ENCODE results near the gene ACBD4.
A peak's percentile ranks its signal among the peaks of the same experiment; 100 is the strongest.

The ACBD4 gene

DNA sequence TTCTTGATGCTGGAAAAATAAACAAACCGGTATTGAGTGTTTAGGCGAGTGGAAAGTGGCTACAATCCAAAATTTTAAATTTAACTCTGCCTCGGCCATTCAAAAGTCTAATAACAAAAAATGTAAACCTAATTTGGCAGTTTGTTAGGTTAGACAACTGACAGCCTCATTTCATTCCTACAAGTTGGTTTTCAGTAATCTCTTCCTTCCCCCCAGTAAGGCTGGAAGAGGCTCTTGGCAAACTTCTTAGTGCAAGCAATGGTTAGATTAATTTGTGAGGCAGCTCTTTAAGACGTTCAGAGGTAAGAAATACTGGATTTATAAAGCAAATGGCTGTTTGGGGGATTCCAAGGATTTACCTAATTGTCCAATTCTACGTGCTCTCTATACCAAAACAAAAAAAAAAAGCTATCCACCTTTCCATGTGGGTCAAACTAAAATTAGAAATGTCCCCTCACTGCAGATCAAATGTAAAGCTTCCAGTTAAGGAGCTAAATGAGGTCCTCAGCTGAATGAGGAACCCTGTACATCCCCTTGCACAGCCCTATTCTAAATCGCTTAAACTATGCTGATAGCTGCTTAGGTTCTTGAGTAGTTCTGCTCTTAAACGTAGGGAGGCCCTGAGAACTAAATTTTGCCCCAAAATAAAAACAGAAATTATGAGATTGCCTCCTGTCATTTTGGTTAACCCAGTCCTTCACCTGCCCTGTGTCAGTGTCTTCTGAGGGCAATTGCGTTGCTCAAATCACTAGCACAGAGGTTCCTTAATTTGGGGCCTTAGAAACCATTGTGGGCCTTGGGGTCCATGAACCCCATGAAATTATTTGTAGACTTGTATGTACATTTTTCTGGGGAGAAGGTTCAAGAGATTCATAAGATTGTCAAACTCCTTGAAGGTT is 15.7 kb downstream of the ACBD4 start:
- DNase-seq (ENCODE audit: low read depth in 1 of 2, low spot score in 1 of 2) = no peak

DNA sequence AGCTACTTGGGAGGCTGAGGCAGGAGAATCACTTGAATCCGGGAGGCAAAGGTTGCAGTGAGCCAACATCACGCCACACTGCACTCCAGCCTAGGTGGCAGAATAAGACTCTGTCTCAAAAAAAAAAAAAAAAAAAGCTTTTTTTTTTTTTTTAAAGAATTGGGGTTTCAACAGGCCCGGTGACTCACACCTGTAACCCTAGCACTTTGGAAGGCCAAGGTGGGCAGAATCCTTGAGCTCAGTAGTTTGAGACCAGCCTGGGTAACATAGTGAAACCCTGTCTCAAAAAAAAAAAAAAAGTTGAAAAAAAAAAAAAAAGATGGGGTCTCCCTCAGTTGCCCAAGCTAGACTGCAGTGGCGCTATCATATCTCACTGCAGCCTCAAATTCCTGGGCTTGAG is 19.5 kb downstream of the ACBD4 start:
- DNase-seq (ENCODE audit: low read depth in 1 of 2, low spot score in 1 of 2) = no peak

DNA sequence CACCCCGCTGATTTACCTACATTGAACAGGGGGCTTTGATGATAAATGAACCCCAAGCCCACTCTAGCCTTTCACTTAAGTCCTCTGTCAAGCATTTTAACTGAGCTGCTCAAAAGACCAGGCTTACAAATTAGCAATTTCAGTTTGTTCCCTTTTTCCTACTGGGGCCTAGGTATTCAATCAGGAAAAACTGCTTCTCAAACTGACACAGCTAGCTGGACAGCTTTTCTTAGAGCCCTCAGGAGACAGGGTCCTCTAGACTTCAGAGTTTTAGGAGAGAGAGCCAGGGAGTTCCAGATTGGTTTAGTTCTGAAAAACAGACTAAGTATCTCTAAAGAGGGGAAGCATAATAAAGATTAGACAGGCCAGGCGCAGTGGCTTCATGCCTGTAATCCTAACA is 20.0 kb downstream of the ACBD4 start:
- DNase-seq (ENCODE audit: low read depth in 1 of 2, low spot score in 1 of 2) = no peak

DNA sequence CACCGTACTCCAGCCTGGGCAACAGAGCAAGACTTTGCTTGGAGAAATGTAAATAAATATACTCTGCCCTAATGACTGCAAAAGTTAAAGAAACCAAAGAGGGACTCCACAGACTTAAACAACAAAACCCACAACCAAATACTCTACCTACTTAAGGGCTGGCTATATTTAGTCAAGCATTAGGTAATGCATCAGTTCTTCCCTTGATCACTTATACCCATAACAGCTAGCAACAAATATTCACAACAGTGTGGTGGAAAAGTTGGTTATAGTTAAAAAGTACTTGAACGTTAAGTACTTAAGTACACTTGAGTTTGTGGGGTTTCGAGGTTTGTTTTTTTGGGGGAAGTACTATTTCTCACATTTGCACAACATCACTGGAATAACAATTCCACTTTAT is 20.8 kb downstream of the ACBD4 start:
- no peak for DNase-seq (ENCODE audit: low read depth in 1 of 2, low spot score in 1 of 2)

DNA sequence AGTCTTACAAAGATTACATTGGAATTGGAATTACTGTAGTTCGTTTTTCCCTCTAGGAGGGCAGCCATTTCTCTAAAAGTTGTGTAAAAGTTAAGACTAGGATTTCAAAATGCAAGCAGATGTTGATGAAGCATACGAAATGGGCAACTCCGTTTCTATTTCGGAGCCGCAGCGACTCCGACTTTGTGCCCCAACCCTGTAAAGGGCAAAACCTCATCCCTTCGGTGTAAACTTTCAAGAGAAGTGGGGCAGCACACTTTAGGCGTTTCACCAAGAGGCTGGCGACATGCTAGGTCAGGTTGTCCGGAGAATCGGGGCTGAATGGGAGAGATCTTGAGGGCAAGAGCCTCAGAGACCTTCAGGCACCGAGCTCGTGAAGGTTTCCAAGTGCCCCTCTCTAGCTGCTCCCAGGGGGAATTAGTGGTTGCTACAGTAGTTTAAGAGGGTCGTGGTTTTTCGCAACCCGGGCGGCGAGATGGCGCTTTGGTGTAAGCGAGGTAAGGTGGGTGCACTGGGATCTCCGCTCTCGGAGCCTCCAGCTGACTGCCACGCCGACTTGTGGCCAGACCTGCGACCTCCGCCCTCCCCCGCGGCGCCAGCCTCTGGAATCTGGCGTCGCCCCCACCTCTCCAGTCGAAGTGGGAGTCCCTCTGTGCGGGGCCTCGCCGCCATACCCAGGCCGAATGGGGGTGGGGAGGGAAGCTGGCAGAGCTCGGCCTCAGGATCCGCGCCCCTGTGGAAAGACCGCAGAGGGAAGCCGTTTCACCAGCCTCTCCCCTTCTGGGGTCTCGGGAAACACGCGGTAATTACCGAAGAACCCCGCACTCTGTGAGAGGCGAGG is 25.2 kb downstream of the ACBD4 start:
- peak; percentile 47 to 48 for DNase-seq (ENCODE audit: low read depth in 1 of 2, low spot score in 1 of 2)

DNA sequence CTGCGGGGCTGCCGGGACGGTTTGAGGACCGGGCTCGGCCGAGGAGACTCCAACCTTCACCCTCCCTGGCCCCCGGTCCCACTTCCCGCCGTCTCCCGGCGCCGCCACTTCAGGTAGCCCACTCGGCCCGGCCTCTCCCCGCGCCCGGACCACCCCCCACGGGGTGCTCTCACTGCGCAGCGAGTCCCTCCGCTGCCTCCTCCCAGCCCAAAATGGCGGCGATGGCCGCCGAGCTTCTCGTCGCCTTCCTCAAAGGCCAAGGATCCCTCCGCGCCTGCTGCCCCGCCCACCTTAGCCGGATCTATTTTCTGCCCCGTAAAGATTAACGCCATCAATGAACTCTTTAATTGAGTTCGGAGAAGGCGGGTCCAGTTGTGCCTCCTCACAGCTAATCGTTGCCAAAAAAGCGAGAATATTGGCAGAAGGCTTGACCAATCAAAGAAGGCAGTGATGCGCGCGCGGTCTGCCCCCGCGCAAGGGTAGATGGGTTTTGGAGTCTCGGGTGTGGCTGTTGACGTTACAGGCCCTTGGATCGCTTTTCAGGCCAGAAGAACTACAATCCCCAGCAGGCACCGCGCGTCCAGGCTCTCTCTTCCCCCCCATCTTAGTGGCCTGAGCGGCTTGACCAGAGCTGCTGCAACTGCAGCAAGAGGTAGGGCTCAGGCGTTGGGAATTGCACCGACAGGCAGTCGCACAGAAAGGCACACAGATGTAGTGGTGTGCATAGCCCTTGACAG is 26.0 kb downstream of the ACBD4 start, which contains the start of gene HEXIM2:
Gene HEXIM2 (plus strand): TSS at position 588 of the 737 bp plus-strand sequence. CDS start 919 bp downstream, outside the sequence.
- DNase-seq (ENCODE audit: low read depth in 1 of 2, low spot score in 1 of 2) = peak; percentile 94 to 96

DNA sequence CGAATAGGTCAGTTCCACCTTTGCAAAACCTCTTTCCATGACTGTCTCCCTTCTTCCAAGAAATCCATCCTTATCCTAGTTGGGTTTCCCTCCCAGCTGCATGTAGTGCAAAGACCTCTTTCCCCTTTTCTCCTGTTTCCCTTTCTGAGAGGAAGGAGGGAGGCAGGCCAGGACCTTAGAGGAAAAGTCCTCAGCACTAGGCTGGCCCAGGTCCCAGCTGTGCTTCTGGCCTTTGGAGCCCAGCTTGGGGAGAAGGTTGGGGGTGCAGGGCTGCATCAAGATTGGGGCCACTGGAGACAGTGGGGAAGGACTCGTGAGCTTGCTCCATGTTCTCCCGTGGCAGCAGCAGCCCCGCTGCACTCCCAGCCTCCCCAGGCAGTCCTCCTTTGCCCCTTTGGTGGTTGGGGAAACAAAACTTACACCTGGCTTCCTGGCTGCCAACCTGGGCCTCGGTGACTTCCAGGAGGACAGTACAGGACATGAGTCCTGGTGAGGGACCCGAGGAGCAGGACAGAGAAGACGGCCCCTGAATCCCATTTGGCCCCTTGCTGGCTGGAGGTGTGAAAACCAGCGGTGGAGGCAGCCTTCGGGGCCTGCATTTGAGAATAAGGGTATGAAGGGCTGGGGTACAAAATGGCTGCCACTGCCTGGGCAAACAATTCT is 26.7 kb downstream of the ACBD4 start:
- no peak for DNase-seq (ENCODE audit: low read depth in 1 of 2, low spot score in 1 of 2)

DNA sequence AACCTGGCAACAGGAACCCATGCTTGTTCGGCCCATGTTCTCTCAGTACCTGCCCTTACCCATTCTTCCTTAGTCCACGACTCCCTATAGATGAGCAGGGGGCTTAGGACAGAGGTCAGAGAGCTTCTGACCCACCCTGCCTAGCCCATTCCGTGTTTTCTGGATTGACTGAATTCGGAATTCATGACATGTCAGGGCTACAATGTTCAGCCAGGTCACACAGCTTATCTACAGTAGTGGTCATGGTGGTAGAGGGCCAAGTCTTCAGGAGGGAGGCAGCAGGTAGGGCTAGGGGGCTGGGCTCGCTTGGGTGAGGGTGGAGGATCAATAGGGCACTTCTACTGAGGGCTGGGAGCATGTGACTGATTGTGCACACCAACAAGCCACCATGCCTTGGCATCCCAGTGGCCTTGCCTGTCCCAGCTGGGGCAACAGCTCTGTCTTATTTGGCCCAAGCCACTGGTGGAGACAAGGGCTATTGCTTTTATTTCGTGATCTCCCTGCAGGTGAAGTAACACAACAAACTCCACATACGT is 29.3 kb downstream of the ACBD4 start:
- DNase-seq (ENCODE audit: low read depth in 1 of 2, low spot score in 1 of 2) = no peak

DNA sequence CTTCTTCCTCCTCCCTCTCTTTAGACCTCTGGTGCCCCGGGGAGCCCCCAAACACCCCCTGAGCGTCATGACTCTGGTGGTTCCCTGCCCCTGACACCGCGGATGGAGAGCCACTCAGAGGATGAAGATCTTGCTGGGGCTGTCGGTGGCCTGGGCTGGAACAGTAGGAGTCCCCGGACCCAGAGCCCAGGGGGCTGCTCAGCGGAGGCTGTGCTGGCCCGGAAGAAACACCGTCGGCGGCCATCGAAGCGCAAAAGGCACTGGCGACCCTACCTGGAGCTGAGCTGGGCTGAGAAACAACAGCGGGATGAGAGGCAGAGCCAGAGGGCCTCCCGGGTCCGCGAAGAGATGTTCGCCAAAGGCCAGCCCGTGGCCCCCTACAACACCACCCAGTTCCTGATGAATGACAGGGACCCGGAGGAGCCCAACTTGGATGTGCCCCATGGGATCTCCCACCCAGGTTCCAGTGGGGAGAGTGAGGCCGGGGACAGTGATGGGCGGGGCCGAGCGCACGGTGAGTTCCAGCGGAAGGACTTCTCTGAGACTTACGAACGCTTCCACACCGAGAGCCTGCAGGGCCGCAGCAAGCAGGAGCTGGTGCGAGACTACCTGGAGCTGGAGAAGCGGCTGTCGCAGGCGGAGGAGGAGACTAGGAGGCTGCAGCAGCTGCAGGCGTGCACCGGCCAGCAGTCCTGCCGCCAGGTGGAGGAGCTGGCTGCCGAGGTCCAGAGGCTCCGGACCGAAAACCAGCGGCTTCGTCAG is 33.7 kb downstream of the ACBD4 start:
- no peak for DNase-seq (ENCODE audit: low read depth in 1 of 2, low spot score in 1 of 2)

DNA sequence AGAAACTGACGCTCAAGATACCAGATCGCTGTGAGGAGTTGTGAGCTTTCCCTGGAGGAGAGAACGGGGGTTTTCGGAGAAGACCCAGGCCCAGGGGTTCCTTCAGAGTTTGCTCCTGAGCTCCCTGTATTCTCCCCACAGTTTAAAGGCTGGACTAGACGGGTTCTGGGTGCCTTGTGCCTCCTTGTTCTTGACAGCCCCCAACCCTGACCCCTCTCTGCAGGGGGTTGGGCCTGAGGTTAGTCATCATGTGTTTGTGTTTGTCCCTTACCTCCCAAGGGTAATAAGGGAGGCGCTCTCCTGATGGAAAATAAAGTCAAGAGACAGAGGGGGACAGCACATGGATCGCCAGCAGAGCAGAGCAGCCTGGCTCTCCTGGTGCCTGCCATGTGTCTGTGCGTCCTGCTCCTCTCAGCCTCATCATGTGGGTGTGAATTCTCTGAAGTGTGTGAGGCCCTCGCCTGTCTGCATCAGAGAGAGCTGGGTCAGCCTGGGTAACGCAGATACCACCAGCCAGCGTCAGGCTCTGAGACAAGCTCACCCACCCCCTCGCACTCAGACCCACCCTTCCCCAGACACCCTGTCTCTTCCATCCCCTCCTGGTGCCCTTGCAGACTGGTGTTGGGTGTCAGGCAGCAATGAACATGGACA is 34.9 kb downstream of the ACBD4 start:
- DNase-seq (ENCODE audit: low read depth in 1 of 2, low spot score in 1 of 2) = no peak

DNA sequence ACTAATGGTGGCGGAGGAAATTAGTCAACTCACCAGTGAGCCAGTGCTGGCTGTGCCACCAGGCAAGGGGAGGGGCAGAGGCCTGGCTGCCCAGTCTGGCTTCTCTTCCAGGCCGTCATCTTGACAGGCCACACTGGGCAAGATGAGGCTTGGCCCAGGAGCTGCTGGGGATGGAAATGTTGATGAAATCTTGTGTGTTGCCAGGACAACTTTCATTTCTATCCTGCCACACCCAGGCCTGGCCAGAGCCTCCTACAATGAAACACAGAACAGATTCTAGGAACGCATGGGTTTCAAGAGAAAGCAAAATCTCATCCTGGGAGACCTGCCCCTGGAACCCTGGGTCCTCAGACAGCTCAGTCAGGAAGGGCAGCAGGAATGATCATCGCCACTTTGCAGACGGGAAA is 35.4 kb downstream of the ACBD4 start:
- DNase-seq (ENCODE audit: low read depth in 1 of 2, low spot score in 1 of 2) = no peak

DNA sequence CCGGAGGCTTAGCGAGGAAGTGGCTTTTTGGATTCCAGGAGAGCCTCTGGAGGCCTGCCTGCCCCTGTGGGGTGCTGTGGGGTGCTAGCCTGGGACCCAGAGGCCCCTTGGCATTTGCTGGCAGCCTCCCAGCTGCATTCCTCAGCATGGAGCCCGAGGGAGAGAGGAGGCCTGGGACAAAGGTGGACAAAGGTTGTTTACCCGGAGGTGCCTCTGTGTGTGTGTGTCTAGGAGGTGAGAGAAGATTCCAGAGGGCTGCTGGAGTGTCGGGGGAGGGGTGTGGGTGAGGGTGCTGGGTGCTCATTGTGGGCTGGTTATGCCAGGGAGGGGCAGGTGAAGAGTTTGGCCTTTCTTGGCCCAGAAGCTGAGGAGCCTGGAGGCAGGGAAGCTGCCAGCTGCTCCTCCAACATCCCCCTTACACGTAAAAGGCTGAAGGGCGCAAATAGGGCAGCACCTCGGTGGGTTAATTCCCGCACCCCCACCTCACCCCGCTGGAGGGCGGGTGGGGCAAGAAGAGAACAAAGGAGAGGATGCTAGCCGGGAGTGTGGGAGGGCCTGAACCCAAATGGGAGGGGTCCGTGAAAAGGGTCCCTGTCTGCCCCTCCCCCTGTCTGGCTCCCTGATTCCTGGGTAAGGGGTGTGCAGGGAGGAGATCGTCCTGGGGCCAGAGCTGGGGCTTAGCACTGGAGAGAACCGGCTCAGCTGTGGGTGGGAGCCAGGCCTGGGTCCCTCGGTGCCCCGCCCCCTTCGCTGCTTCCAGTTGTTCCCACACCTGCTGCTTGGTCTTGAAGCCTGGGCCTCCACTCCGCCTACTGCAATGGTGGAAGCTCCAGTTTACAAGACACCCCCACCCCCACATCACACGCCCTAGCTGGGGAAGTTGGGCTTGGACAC is 36.1 kb downstream of the ACBD4 start:
- no peak for DNase-seq (ENCODE audit: low read depth in 1 of 2, low spot score in 1 of 2)

DNA sequence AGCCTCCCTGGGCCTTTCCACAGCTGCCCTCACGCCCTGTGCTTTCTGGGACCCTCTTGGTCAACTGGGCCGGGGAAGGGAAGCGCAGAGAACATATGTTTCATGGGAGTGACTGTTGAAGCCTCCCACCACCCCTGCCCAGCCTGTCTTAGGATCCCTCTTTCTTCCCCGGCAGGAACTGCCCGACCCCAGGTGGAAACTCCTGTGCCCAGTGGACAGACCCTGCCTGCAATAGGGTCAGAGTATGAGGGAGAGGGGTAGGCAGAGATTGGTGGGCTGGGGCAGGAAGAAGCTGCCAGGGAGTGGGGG is 36.7 kb downstream of the ACBD4 start:
- no peak for DNase-seq (ENCODE audit: low read depth in 1 of 2, low spot score in 1 of 2)

DNA sequence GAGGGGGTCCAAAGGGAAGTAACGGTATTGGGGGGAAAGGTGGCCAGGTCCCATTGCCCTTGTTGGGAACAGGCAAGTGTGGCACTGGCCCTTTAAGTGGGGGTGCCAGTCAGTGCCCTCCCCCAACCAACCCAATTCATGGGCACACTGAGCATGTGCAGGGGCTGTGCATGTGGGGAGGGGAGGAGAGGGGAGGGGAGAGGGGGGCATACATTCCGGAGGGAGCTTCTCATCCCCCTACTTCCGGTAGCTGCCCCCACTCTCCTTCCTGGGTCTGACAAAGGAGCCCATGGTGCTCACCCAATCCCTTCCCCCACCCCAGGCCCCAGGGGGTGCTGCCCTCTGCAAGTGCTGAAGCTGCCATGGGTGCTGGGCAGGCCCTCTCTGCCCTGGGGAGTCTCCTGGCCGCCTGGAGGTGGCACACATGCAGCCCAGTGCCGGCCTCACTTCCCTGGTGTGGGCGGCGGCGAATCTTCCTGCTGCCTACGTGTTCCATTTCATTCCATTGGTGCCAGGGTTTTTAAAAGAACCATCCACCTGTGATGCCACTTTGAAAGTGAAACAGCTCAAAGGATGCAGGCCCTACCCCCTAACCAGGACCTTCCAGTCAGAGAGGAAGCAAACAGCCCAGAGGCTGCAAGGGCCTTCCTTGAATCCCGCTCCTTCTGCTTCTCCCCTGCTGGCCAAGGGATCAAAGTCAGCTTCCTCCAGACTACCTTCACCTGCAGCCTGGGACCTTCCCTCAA is 37.2 kb downstream of the ACBD4 start:
- peak; percentile 12 to 24 for DNase-seq (ENCODE audit: low read depth in 1 of 2, low spot score in 1 of 2)

DNA sequence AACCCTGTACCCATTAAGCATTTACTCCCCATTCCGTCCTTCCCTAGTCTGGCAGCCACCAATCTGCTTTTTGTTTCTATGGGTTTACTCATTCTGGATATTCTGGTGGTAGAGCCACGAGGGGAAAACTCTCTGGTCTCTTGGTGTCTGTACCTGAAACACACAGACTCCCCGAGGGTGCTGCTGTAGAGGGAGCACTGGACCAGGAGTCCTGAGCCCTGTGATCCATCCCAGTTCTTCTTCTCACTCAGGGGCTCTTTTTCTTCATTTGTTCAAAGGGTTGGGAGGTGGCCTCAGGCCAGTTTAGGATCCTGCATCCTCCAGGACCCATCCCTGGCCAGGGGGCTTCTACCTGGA is 40.2 kb downstream of the ACBD4 start:
- DNase-seq (ENCODE audit: low read depth in 1 of 2, low spot score in 1 of 2) = no peak

DNA sequence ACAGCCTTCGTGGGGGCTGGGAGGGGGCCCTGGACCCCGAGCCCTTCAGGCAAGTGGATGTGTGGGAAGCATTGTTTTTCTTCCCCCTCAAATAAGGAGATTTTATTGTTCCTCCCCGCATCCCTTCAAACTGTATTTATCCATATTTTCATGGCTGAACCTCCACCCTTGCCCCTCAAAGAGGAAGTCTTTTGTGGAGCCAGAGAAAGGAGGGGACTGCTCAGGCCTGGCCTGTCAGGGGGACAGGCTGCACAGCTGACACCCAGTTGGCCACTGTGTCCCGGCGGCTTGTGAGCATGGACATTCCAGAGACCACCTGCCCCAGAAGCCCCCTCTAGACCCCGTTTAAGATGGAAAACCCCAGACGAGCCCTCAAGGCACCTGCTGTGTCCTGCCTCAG is 42.1 kb downstream of the ACBD4 start:
- DNase-seq (ENCODE audit: low read depth in 1 of 2, low spot score in 1 of 2) = no peak

DNA sequence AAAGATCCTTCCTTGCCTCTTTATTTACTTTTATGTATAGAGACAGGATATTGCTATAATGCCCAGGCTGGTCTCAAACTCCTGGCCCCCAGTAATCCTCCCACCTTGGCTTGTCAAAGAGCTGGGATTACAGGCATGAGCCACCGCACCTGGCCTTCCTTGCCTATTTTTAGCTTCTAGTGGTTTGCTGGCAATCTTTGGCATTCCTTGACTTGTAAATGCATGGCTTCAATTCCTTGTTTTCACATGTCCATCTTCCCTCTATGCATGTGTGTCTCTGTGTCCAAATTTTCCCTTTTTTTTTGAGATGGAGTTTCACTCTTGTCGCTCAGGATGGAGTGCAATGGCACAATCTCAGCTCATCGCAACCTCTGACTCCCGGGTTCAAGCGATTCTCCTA is 48.7 kb downstream of the ACBD4 start:
- no peak for DNase-seq (ENCODE audit: low read depth in 1 of 2, low spot score in 1 of 2)

DNA sequence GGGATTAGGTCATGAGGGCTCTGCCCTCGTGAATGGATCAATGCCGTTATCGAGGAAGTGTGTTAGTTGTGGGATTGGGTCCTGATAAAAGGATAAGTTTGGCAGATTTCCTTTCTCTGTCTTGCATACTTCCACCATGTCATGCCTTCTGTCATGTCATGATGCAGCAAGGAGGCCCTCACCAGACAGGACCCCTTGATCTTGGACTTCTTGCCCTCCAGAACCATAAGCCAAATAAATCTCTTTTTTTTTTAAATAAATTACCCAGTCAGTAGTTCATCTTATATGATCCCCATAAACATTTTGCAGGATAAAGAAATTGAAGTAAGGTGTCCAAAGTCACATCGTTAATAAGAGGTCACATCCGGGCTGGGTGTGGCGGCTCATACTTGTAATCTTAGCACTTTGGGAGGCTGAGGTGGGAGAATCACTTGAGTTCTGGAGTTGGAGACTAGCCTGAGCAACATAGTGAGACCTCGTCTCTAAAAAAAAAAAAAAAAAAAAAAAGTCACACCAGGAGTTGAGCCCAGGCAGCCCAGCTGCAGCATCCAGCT is 51.4 kb downstream of the ACBD4 start:
- DNase-seq (ENCODE audit: low read depth in 1 of 2, low spot score in 1 of 2) = no peak

All from stimulated activated CD4-positive, alpha-beta T cell treated with anti-CD3 and anti-CD28 coated beads, Interleukin-15, amount 100 ng/mL, for 1 hour (primary cell).